LNCaP clone FGC (cell line): ENCODE results near the gene HCRTR1.

Experiments
- DNase-seq: peaks from one replicate; pipeline ENCODE4 v3.0.0-alpha.2; 2011; ENCODE audit warnings: low read depth
- H3K4me3 ChIP-seq: 2 replicates; pipeline ENCODE4 v1.5.1; 2011; ENCODE audit warnings: mild to moderate bottlenecking, low read depth, low read length, control low read depth
- CTCF ChIP-seq: IDR thresholded peaks from 2 replicates; pipeline ENCODE4 v1.5.1; 2012; ENCODE audit warnings: mild to moderate bottlenecking; ENCODE audit not compliant: control insufficient read depth, insufficient read depth; ENCODE audit errors: extremely low read depth

The HCRTR1 gene

GRCh38 chr1:31628931-31629556 lies 11.6 kb downstream of the HCRTR1 start:
- DNase-seq = no peak
- TF ChIP-seq CTCF = no peak
- no peak overlapping the region for H3K4me3 ChIP-seq

- H3K4me3 ChIP-seq = no peak overlapping the region
- no peak for TF ChIP-seq CTCF
- DNase-seq = no peak
Measured at GRCh38 chr1:31632649-31633048, 15.2 kb downstream of the HCRTR1 start.

- H3K4me3 ChIP-seq = no peak overlapping the region
- TF ChIP-seq CTCF = peak; percentile 47
- DNase-seq = no peak
Measured at GRCh38 chr1:31633117-31633516, 15.6 kb downstream of the HCRTR1 start.

- DNase-seq = no peak
- no peak overlapping the region for H3K4me3 ChIP-seq
Measured at GRCh38 chr1:31637915-31638673, 20.6 kb downstream of the HCRTR1 start.

GRCh38 chr1:31639543-31639942 lies 22.1 kb downstream of the HCRTR1 start:
- DNase-seq = no peak
- no peak overlapping the region for H3K4me3 ChIP-seq
- TF ChIP-seq CTCF = no peak

More at GRCh38 chr1:31637915-31638673, 20.6 kb downstream of the HCRTR1 start:
- TF ChIP-seq CTCF = no peak

GRCh38 chr1:31640179-31640578 lies 22.7 kb downstream of the HCRTR1 start:
- no peak for TF ChIP-seq CTCF

More at GRCh38 chr1:31640179-31640578, 22.7 kb downstream of the HCRTR1 start:
- no peak for DNase-seq
- H3K4me3 ChIP-seq = no peak overlapping the region
